NCI-H524 treated with DMSO at 0.1 percent for 48 hours (cell line): Measurements from ENCODE around the gene ALKBH4.
A peak's percentile ranks its signal among the peaks of the same experiment; 100 is the strongest.
"Not testable (repeated sequence)": the region's sequence is repeated elsewhere in the genome, so short reads cannot be mapped to it uniquely, and the experiment has no call there.

Experiments used
- DNase-seq: peaks from one replicate; lab custom pipeline; 2025; lab: John Stamatoyannopoulos, UW

ALKBH4 gene

DNA sequence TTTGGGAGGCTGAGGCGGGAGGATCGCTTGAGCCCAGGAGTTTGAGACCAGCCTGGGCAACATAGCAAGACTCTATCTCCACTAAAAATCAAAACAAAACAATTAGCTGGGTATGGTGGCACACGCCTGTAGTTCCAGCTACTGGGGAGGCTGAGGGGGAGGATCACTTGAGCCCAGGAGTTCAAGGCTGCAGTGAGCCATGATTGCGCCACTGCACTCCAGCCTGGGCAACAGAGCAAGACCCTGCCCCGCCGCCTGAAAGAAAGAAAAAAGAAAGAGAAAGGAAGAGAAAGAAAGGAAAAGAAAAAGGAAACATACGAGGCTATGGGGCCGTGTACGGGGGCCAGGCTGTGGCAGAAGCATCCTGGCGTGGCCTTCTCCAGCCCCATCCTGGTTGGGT is 9.7 kb downstream of the ALKBH4 start:
- DNase-seq: not testable (repeated sequence)

DNA sequence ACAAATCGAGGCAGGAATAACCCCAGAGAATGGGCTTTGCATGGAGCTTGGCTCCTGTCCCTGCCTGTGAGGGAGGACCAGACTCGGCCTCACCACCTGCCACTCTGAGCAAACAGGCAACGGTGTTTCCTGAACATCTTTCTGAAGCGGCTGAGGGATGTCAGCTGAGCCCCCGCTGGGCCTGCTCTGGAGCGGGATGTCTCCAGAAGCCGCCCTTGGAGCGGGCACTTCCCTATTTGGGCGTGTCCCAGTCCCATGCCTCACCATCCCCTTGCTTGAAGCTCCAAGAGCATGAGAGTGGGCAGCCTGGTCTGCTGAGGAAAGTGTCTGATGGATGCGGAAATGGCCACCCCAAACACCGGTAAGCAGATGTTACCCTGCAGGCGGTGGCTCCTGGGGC is 10.2 kb downstream of the ALKBH4 start:
- DNase-seq: no peak

- DNase-seq: no peak
These were observed 11.3 kb downstream of the ALKBH4 start for GRCh38 chr7:102453319-102453718.

DNA sequence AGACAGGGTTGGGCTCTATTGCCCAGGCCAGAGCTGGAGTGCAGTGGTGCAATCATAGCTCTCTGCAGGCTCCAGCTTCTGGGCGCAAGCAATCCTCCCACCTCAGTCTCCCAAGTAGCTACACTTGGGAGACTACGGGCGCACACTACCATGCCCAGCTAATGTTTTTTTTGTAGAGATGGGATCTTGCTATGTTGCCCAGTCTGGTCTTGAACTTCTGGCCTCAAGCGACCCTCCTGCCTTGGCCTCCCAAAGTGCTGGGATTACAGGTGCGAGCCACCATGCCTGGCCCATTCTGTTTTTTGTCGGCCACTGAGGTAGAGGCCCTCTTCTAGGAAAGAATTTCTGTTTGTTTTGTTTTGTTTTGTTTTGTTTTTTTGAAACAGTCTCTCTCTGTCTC is 12.2 kb downstream of the ALKBH4 start:
- DNase-seq: no peak

GRCh38 chr7:102451371-102452054 is 13.2 kb downstream of the ALKBH4 start:
- no peak for DNase-seq

DNA sequence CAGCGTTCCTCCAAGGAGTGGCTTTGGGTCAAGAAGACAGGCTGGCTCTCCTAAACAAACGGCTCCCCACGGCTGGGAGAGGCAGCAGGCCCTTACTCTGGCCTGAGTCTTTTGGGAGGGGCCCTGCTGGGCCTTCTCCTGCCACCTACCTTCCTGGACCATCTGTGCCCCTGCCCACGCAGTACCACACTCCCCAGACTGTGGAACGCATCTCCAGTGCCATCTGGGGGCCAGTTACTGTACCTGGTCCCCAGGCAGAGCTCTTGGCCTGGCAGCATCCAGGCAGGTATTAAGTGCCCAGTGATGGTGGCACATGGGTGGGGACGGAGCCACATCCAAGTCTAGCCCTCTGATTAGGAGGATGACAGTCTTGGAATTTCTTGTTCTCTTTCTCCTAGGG is 14.4 kb downstream of the ALKBH4 start:
- peak; percentile 7 for DNase-seq

DNA sequence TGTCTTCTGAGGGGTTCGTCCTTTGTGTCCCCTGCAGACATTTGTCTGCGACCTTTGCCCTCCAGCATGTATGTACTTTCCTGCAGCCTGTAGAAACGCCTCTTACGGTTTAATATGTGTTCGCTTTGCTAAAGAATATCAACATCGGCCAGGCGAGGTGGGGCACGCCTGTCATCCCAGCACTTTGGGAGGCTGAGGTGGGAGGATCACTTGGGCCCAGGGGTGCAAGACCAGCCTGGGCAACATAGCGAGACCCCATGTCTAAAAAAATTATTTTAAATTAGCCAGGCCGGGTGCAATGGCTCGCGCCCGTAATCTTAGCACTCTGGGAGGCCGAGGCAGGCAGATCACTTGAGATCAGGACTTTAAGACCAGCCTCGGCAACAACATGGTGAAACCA is 15.5 kb downstream of the ALKBH4 start:
- no peak for DNase-seq

GRCh38 chr7:102447311-102447710 is 17.4 kb downstream of the ALKBH4 start:
- DNase-seq: no peak

DNA sequence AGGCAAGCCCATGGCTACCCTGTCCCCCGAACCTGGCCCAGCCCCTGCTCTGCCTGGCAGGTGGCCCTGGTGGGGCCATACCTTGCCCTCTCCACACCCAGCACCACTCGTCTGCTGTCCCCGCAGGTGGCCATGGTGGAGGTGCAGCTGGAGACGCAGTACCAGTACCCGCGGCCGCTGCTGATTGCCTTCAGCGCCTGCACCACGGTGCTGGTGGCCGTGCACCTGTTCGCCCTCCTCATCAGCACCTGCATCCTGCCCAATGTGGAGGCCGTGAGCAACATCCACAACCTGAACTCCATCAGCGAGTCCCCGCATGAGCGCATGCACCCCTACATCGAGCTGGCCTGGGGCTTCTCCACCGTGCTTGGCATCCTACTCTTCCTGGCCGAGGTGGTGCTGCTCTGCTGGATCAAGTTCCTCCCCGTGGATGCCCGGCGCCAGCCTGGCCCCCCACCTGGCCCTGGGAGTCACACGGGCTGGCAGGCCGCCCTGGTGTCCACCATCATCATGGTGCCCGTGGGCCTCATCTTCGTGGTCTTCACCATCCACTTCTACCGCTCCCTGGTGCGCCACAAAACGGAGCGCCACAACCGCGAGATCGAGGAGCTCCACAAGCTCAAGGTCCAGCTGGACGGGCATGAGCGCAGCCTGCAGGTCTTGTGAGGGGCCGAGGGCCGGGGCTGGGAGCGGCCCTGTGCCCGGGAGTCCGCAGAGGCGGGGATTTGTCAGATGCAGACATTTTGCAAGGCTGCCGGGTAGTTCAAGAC is 18.1 kb downstream of the ALKBH4 start:
- DNase-seq: no peak

DNA sequence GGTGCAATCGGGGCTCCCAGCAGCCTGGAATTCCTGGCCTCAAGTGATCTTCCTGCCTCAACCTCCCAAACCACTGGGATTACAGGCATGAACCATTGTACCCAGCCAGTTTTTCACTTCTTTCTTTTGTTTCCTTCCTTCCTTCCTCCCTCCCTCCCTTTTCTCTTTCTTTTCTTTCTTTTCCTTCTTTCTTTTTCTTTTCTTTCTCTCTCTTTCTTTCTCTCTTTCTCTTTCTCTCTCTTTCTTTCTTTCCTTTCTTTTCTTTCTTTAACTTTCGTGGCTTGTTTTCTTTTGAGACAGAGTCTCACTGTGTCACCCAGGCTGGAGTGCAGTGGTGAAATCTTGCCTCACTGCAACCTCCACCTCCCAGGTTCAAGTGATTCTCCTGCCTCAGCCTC is 19.0 kb downstream of the ALKBH4 start:
- no peak for DNase-seq

GRCh38 chr7:102444961-102445673 is 19.5 kb downstream of the ALKBH4 start:
- DNase-seq: no peak

- DNase-seq: no peak
These were observed 24.5 kb downstream of the ALKBH4 start for GRCh38 chr7:102439963-102440795.

- no peak for DNase-seq
These were observed 28.5 kb downstream of the ALKBH4 start for GRCh38 chr7:102436118-102436517.

DNA sequence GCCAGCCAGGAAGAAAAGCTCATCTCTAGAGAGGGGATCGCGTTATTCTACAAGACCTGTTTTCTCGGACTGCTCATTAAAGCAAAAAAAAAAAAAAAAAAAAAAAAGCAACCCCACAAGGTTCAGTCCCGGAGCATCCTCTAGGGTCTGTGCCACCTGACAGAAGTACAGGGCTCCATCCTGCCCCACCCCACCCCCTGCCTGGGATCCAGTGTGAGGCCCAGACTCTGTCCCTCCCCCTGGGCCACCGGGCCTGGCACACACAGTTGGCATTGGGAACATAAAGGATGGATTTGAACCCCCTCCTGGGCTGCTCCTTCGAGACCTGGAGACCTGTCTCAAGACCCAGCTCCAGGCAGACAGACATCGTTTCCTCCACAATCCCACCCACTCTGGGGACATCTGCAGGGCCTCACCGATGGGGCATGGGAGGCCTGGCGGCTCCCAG is 30.6 kb downstream of the ALKBH4 start:
- DNase-seq: no peak

DNA sequence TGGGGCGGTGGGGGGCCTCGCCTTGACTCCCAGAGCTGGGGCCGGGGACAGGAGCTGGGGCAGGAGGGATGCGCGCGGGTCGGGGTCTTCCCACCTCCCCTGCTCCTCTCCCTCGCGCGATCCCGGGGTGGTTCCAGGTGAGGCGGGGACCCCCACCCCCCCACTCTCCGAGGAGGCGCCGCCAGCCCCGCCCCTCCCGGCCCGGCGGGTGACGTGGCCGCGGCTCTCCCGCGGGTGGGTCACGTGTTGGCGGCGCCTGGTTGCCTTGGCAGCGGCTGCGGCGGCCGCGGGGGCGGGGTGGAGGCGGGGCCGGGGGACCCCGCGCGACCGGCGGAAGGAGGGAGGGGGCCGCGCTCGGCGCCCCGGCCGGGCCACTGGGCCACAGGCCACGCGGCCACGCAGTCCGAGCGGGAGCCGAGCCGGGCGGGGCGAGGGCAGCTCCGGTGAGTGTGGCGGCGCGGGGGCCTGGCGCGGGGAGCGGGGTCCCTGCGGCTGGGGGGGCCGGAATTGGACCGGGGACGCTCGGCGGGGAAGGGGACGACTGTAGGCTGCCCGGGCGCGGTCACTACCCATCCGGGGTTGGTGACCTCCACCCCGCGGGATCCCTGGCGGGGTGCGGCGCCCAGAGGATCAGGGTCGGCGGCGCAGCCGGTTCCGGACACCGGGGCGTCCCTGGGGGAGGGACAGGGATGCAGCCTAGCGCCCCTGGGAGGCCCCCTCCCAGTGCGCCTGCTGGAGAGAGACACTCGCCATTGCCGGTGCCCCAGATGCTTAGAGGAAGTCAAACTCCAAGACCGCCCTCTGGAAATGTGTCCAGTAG is 31.2 kb downstream of the ALKBH4 start, which contains the start of gene ORAI2:
TSS of gene ORAI2 (plus strand) at position 357 of the 820 bp plus-strand sequence. CDS start 5,382 bp downstream, outside the sequence.
- no peak for DNase-seq

DNA sequence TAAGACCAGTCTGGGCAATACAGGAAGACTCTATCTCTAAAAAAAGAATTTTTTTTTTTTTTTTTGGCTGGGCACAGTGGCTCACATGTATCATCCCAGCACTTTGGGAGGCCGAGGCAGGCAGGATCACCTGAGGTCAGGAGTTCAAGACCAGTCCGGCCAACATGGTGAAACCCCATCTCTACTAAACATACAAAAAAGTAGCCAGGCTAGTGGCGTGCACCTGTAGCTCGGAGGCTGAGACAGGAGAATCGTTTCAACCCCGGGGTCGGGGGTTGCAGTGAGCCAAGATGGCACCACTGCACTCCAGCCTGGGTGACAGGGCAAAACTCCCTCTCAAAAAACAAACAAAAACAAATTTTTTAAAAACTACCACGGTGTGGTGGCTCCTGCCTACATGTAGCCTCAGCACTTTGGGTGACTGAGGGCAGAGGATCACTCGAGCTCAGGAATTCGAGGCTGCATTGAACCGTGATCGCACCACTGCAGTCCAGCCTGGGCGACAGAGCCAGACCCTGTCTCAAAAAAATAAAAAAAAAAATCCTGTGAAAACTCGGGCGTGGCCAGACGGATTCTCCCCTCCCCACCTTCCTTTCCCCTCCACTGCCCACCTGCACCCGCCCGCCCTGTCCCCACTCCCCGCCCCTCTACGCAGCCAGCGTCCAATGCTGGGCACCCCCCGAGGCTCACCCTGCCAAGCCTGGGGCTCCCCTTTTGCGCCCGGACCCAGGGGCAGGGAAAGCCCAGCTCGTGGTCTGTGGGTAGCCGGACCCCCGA is 32.0 kb downstream of the ALKBH4 start:
- DNase-seq: no peak

- DNase-seq: peak; percentile 31
These were observed 32.9 kb downstream of the ALKBH4 start for GRCh38 chr7:102431617-102432298.

GRCh38 chr7:102429141-102429899 is 35.3 kb downstream of the ALKBH4 start:
- DNase-seq: no peak

DNA sequence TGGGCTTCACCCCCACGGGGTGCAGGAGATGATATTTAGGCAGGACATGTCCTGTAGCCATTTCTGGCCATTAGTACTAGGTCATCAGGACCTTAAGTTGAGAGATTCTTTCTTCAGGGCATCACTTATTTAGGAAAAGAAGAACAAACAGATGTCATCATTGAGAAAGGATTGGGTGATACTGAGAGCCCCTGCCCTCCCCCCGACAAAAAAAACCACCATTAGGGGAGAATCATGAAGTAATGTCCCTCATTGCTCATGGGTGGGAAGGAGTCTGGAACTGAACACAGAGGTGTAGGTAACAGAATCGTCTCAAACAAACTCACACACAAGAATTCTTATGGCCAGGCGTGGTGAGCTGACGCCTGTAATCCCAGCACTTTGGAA is 37.7 kb downstream of the ALKBH4 start:
- DNase-seq: no peak
